ENCODE data around the gene CDH23. TPM values are rescaled to one million over a fixed set of nuclear protein-coding genes. Genes with fewer than 3 reads are reported as not detected.

The CDH23 gene
- total RNA-seq, 1 experiment from 2014 or later: 0.02 TPM

- ChIA-PET CTCF (interaction anchor here (1.4 kb wide), 1 partner anchor 114 kb away, joined by 4 read pairs; no protein-coding TSS in a partner anchor), POLR2A (interaction anchor here (0.9 to 2.6 kb wide), 4 partner anchors 9 to 54 kb away, joined by 3 to 7 read pairs (median 4); partner anchors contain the start of gene PSAP)
- intact Hi-C loops (cut with micrococcal nuclease): no loop called here
- Mint-ChIP-seq H3K27me3 (ENCODE audit: insufficient read depth, unreplicated experiment) (no peaks in the 10 kb centered on the region), H3K4me3 (ENCODE audit: unreplicated experiment) (no peak overlapping the region), H3K36me3 (ENCODE audit: insufficient read depth, unreplicated experiment) (peaks cover 12% of the 10 kb centered on the region), H3K27ac (ENCODE audit: low read depth, unreplicated experiment) (no peak overlapping the region), H3K9me3 (ENCODE audit: unreplicated experiment) (no peaks in the 10 kb centered on the region), H3K4me1 (ENCODE audit: insufficient read depth, unreplicated experiment) (peaks cover 54% of the 10 kb centered on the region)
- no peak for TF ChIP-seq CTCF (IDR thresholded peaks at IDR 0.05; ENCODE audit: unreplicated experiment)
- BruUV-seq (replicated peaks): no TSS peak
- no peak for DNase-seq (ENCODE audit: unreplicated experiment)
These were observed 445.7 kb downstream of the CDH23 start for GRCh38 chr10:71842422-71842821.

- ChIA-PET CTCF (interaction anchor here (0.6 to 1.4 kb wide), 3 partner anchors 53 to 492 kb away, joined by 3 to 5 read pairs (median 4); no protein-coding TSS in a partner anchor), POLR2A (interaction anchor here (0.9 to 2.6 kb wide), 4 partner anchors 8 to 53 kb away, joined by 3 to 7 read pairs (median 4); partner anchors contain the start of gene PSAP)
- no peak for TF ChIP-seq CTCF (IDR thresholded peaks at IDR 0.05; ENCODE audit: unreplicated experiment)
- Mint-ChIP-seq H3K36me3 (ENCODE audit: insufficient read depth, unreplicated experiment) (peaks cover 5% of the 10 kb centered on the region), H3K9me3 (ENCODE audit: unreplicated experiment) (no peaks in the 10 kb centered on the region), H3K27ac (ENCODE audit: low read depth, unreplicated experiment) (no peak overlapping the region), H3K4me3 (ENCODE audit: unreplicated experiment) (no peak overlapping the region), H3K4me1 (ENCODE audit: insufficient read depth, unreplicated experiment) (peaks cover 54% of the 10 kb centered on the region), H3K27me3 (ENCODE audit: insufficient read depth, unreplicated experiment) (no peaks in the 10 kb centered on the region)
- DNase-seq (ENCODE audit: unreplicated experiment): no peak
- no TSS peak for BruUV-seq (replicated peaks)
- intact Hi-C loops (cut with micrococcal nuclease): no loop called here
These were observed 446.4 kb downstream of the CDH23 start for GRCh38 chr10:71842856-71843686.

- ChIA-PET CTCF (interaction anchor here (1.0 kb wide), 2 partner anchors 52 to 147 kb away, joined by 5 read pairs; no protein-coding TSS in a partner anchor), POLR2A (interaction anchor here (0.8 to 2.6 kb wide), 2 partner anchors 17 to 127 kb away, joined by 3 to 7 read pairs; no protein-coding TSS in a partner anchor)
- intact Hi-C loops (cut with micrococcal nuclease): no loop called here
- no peak for TF ChIP-seq CTCF (IDR thresholded peaks at IDR 0.05; ENCODE audit: unreplicated experiment)
- no peak overlapping the region for H3K27ac Mint-ChIP-seq (ENCODE audit: low read depth, unreplicated experiment)
- DNase-seq (ENCODE audit: unreplicated experiment): no peak
- no peaks in the 10 kb centered on the region for H3K27me3 Mint-ChIP-seq (ENCODE audit: insufficient read depth, unreplicated experiment)
- H3K4me1 Mint-ChIP-seq (ENCODE audit: insufficient read depth, unreplicated experiment): peaks cover 54% of the 10 kb centered on the region
- BruUV-seq (replicated peaks): no TSS peak
- H3K4me3 Mint-ChIP-seq (ENCODE audit: unreplicated experiment): no peak overlapping the region
- H3K36me3 Mint-ChIP-seq (ENCODE audit: insufficient read depth, unreplicated experiment): no peaks in the 10 kb centered on the region
- no peaks in the 10 kb centered on the region for H3K9me3 Mint-ChIP-seq (ENCODE audit: unreplicated experiment)
These were observed 447.4 kb downstream of the CDH23 start for GRCh38 chr10:71844084-71844483.

- Mint-ChIP-seq H3K4me3 (ENCODE audit: unreplicated experiment) (no peak overlapping the region), H3K27me3 (ENCODE audit: insufficient read depth, unreplicated experiment) (no peaks in the 10 kb centered on the region), H3K9me3 (ENCODE audit: unreplicated experiment) (no peaks in the 10 kb centered on the region), H3K4me1 (ENCODE audit: insufficient read depth, unreplicated experiment) (peaks cover 56% of the 10 kb centered on the region), H3K36me3 (ENCODE audit: insufficient read depth, unreplicated experiment) (peaks cover 2% of the 10 kb centered on the region), H3K27ac (ENCODE audit: low read depth, unreplicated experiment) (peak overlapping the region; percentile 39)
- intact Hi-C loops (cut with micrococcal nuclease): no loop called here
- BruUV-seq (replicated peaks): no TSS peak
- ChIA-PET POLR2A (interaction anchor here (0.6 to 1.6 kb wide), 6 partner anchors 8 to 126 kb away, joined by 3 to 4 read pairs (median 4); no protein-coding TSS in a partner anchor), CTCF (interaction anchor here (1.0 kb wide), 1 partner anchor 148 kb away, joined by 5 read pairs; no protein-coding TSS in a partner anchor)
- no peak for TF ChIP-seq CTCF (IDR thresholded peaks at IDR 0.05; ENCODE audit: unreplicated experiment)
- no peak for DNase-seq (ENCODE audit: unreplicated experiment)
These were observed 448.0 kb downstream of the CDH23 start for GRCh38 chr10:71844695-71845094.
